Memory B cell (primary cell): ENCODE results near the gene TBXAS1.

Experiments
- ATAC-seq: fragments of 150-1000 bp; cut with Tn5 transposase; 2 replicates; pipeline ENCODE4 v1.10.0; 2021; ENCODE audit warnings: low read depth, mild to moderate bottlenecking, moderate library complexity
- DNase-seq, 2 donors: peaks; one replicate each; pipeline ENCODE4 v3.0.0; 2022; ENCODE audit warnings: low spot score in 2 of 2
- H3K27ac Mint-ChIP-seq: one replicate; pipeline ENCODE4 v1.8.0; 2022; ENCODE audit warnings: mild to moderate bottlenecking, moderate library complexity, mixed read lengths
- H3K27me3 Mint-ChIP-seq: one replicate; pipeline ENCODE4 v1.8.0; 2022; ENCODE audit warnings: mixed read lengths
- H3K36me3 Mint-ChIP-seq: one replicate; pipeline ENCODE4 v1.8.0; 2022; ENCODE audit warnings: mild to moderate bottlenecking, mixed read lengths
- H3K4me1 Mint-ChIP-seq: one replicate; pipeline ENCODE4 v1.8.0; 2022; ENCODE audit warnings: mixed read lengths
- H3K4me3 Mint-ChIP-seq: one replicate; pipeline ENCODE4 v1.8.0; 2022; ENCODE audit warnings: mild to moderate bottlenecking, moderate library complexity, mixed read lengths
- H3K9me3 Mint-ChIP-seq: one replicate; pipeline ENCODE4 v1.8.0; 2022; ENCODE audit warnings: mixed read lengths

Gene TBXAS1

GRCh38 chr7:139953229-139953628 lies 124.2 kb downstream of the TBXAS1 start:
- Mint-ChIP-seq H3K4me3 (no peak overlapping the region), H3K9me3 (no peaks in the 10 kb centered on the region), H3K27me3 (peaks cover 2% of the 10 kb centered on the region), H3K4me1 (no peaks in the 10 kb centered on the region), H3K36me3 (peaks cover 3% of the 10 kb centered on the region), H3K27ac (no peak overlapping the region)
- no peak for DNase-seq
- no peak for ATAC-seq

GRCh38 chr7:139955109-139955820 lies 126.2 kb downstream of the TBXAS1 start:
- no peak for ATAC-seq

GRCh38 chr7:139958599-139959284 lies 129.7 kb downstream of the TBXAS1 start:
- Mint-ChIP-seq H3K4me3 (no peak overlapping the region), H3K4me1 (peaks cover 3% of the 10 kb centered on the region), H3K9me3 (no peaks in the 10 kb centered on the region), H3K36me3 (peaks cover 9% of the 10 kb centered on the region), H3K27me3 (no peaks in the 10 kb centered on the region), H3K27ac (no peak overlapping the region)
- DNase-seq, result no peak
- ATAC-seq, result no peak

More at GRCh38 chr7:139955109-139955820, 126.2 kb downstream of the TBXAS1 start:
- no peak for DNase-seq
- no peaks in the 10 kb centered on the region for H3K4me1 Mint-ChIP-seq
- H3K27ac Mint-ChIP-seq, result no peak overlapping the region
- H3K4me3 Mint-ChIP-seq, result no peak overlapping the region
- no peaks in the 10 kb centered on the region for H3K9me3 Mint-ChIP-seq
- H3K27me3 Mint-ChIP-seq, result peaks cover 2% of the 10 kb centered on the region
- H3K36me3 Mint-ChIP-seq, result peaks cover 1% of the 10 kb centered on the region

- no peak for ATAC-seq
- no peak overlapping the region for H3K27ac Mint-ChIP-seq
Observed at GRCh38 chr7:139959285-139959628, 130.2 kb downstream of the TBXAS1 start.

GRCh38 chr7:139959718-139960117 lies 130.7 kb downstream of the TBXAS1 start:
- ATAC-seq (no peak), DNase-seq (no peak)
- no peaks in the 10 kb centered on the region for H3K27me3 Mint-ChIP-seq
- H3K27ac Mint-ChIP-seq, result no peak overlapping the region
- peaks cover 9% of the 10 kb centered on the region for H3K36me3 Mint-ChIP-seq
- H3K9me3 Mint-ChIP-seq, result no peaks in the 10 kb centered on the region
- H3K4me3 Mint-ChIP-seq, result no peak overlapping the region
- H3K4me1 Mint-ChIP-seq, result peaks cover 3% of the 10 kb centered on the region

More at GRCh38 chr7:139959285-139959628, 130.2 kb downstream of the TBXAS1 start:
- Mint-ChIP-seq H3K27me3 (no peaks in the 10 kb centered on the region), H3K4me3 (no peak overlapping the region), H3K36me3 (peaks cover 9% of the 10 kb centered on the region), H3K9me3 (no peaks in the 10 kb centered on the region), H3K4me1 (peaks cover 3% of the 10 kb centered on the region)
- DNase-seq, result no peak

- DNase-seq (no peak), ATAC-seq (no peak)
- H3K4me3 Mint-ChIP-seq, result no peak overlapping the region
- H3K4me1 Mint-ChIP-seq, result peaks cover 3% of the 10 kb centered on the region
- no peaks in the 10 kb centered on the region for H3K27me3 Mint-ChIP-seq
- no peak overlapping the region for H3K27ac Mint-ChIP-seq
- H3K36me3 Mint-ChIP-seq, result peaks cover 9% of the 10 kb centered on the region
- H3K9me3 Mint-ChIP-seq, result no peaks in the 10 kb centered on the region
Observed at GRCh38 chr7:139960157-139960556, 131.1 kb downstream of the TBXAS1 start.

GRCh38 chr7:139965942-139966628 lies 137.0 kb downstream of the TBXAS1 start:
- Mint-ChIP-seq H3K27me3 (no peaks in the 10 kb centered on the region), H3K4me1 (no peaks in the 10 kb centered on the region), H3K27ac (no peak overlapping the region), H3K4me3 (no peak overlapping the region), H3K9me3 (no peaks in the 10 kb centered on the region), H3K36me3 (peaks cover 13% of the 10 kb centered on the region)
- ATAC-seq (no peak), DNase-seq (no peak)

- Mint-ChIP-seq H3K27ac (no peak overlapping the region), H3K36me3 (peaks cover 13% of the 10 kb centered on the region), H3K9me3 (no peaks in the 10 kb centered on the region), H3K4me1 (no peaks in the 10 kb centered on the region), H3K4me3 (no peak overlapping the region), H3K27me3 (no peaks in the 10 kb centered on the region)
- no peak for DNase-seq
- no peak for ATAC-seq
Observed at GRCh38 chr7:139966949-139967348, 137.9 kb downstream of the TBXAS1 start.

GRCh38 chr7:139968931-139969330 lies 139.9 kb downstream of the TBXAS1 start:
- DNase-seq, result no peak
- no peak for ATAC-seq
- Mint-ChIP-seq H3K36me3 (peaks cover 7% of the 10 kb centered on the region), H3K4me1 (no peaks in the 10 kb centered on the region), H3K27ac (no peak overlapping the region), H3K27me3 (no peaks in the 10 kb centered on the region), H3K9me3 (no peaks in the 10 kb centered on the region), H3K4me3 (no peak overlapping the region)

GRCh38 chr7:139972029-139972428 lies 143.0 kb downstream of the TBXAS1 start:
- DNase-seq, result no peak
- peaks cover 2% of the 10 kb centered on the region for H3K27me3 Mint-ChIP-seq
- H3K36me3 Mint-ChIP-seq, result peaks cover 9% of the 10 kb centered on the region
- no peaks in the 10 kb centered on the region for H3K4me1 Mint-ChIP-seq
- H3K9me3 Mint-ChIP-seq, result no peaks in the 10 kb centered on the region
- no peak overlapping the region for H3K27ac Mint-ChIP-seq
- no peak for ATAC-seq
- no peak overlapping the region for H3K4me3 Mint-ChIP-seq

GRCh38 chr7:139973101-139974050 lies 144.3 kb downstream of the TBXAS1 start:
- no peaks in the 10 kb centered on the region for H3K9me3 Mint-ChIP-seq
- ATAC-seq (no peak), DNase-seq (no peak)
- no peaks in the 10 kb centered on the region for H3K4me1 Mint-ChIP-seq
- H3K36me3 Mint-ChIP-seq, result peaks cover 7% of the 10 kb centered on the region
- H3K4me3 Mint-ChIP-seq, result no peak overlapping the region
- no peak overlapping the region for H3K27ac Mint-ChIP-seq
- peaks cover 2% of the 10 kb centered on the region for H3K27me3 Mint-ChIP-seq

GRCh38 chr7:139974179-139974811 lies 145.2 kb downstream of the TBXAS1 start:
- Mint-ChIP-seq H3K36me3 (peaks cover 4% of the 10 kb centered on the region), H3K4me1 (no peaks in the 10 kb centered on the region), H3K27me3 (peaks cover 2% of the 10 kb centered on the region), H3K9me3 (no peaks in the 10 kb centered on the region), H3K27ac (no peak overlapping the region), H3K4me3 (no peak overlapping the region)
- DNase-seq (no peak), ATAC-seq (no peak)

GRCh38 chr7:139976055-139976837 lies 147.2 kb downstream of the TBXAS1 start:
- Mint-ChIP-seq H3K4me3 (no peak overlapping the region), H3K36me3 (peaks cover 4% of the 10 kb centered on the region), H3K4me1 (peaks cover 4% of the 10 kb centered on the region), H3K27ac (no peak overlapping the region), H3K9me3 (no peaks in the 10 kb centered on the region), H3K27me3 (peaks cover 2% of the 10 kb centered on the region)
- DNase-seq (no peak), ATAC-seq (no peak)
